RCC 7860 (cell line): ENCODE data around the gene POLR2J2.
"Not testable (repeated sequence)": the region's sequence is repeated elsewhere in the genome, so short reads cannot be mapped to it uniquely, and the experiment has no call there.

Experiments used
- DNase-seq: peaks from one replicate; pipeline ENCODE4 v3.0.0-alpha.2; 2015; ENCODE audit warnings: low spot score
- FAIRE-seq: peaks from 2 replicates; lab custom pipeline; 2012; peaks lifted over from hg19 to GRCh38; lab: Jason Lieb, UNC

The POLR2J2 gene

GRCh38 chr7:102673447-102674067, 2.1 kb upstream of the POLR2J2 start:
- DNase-seq, FAIRE-seq: not testable (repeated sequence)

DNA sequence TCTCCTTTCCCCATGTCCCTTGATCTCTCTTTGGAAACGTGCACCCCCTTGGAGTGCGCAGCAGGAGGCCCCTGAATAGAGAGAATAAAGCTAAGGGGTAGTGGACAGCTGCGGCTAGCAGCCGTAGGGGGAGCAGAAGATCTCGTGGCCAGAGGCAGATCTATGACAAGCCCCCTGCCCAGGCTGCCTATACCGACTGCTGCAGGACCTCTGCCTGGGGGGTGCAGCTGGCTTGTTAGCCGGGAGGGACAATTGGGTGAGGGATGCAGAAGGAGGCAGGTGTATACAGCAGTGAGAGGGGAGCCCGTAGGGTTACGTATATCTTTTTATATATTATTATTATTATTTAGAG, 469 bp upstream of the POLR2J2 start:
- FAIRE-seq, DNase-seq: not testable (repeated sequence)

- not testable (repeated sequence) for FAIRE-seq
These were observed 3.9 kb downstream of the POLR2J2 start for GRCh38 chr7:102667523-102667922.

DNA sequence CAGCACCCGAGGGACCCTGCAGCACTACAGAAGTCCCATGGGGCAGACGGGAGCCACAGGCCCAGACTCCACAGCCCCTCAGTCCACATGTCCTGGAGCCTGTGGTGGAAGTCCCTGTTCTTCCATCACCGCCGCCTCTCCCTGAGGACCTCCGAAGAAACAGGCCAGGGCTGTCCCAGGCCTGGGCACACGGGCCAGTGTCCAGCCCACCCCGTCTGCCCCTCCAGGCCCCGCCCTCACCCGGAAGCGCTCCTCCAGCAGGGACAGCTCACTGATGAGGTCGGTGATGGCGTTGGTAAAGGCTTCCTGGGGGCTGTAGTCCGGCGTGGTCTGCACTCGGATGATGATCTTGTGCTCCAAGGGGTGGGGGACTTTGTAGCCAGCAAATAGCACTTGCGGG, 4.6 kb downstream of the POLR2J2 start:
- not testable (repeated sequence) for DNase-seq, FAIRE-seq

More at GRCh38 chr7:102667523-102667922, 3.9 kb downstream of the POLR2J2 start:
- not testable (repeated sequence) for DNase-seq

GRCh38 chr7:102664765-102665164, 6.7 kb downstream of the POLR2J2 start:
- not testable (repeated sequence) for FAIRE-seq, DNase-seq

- DNase-seq, FAIRE-seq: not testable (repeated sequence)
These were observed 21.5 kb downstream of the POLR2J2 start, which contains the start of gene SPDYE2B for GRCh38 chr7:102649924-102650323. TSS of gene SPDYE2B (plus strand) at chr7:102650319. CDS start at chr7:102652349, 2,030 bp downstream.

GRCh38 chr7:102647813-102648212, 23.6 kb downstream of the POLR2J2 start:
- FAIRE-seq, DNase-seq: not testable (repeated sequence)

- DNase-seq, FAIRE-seq: not testable (repeated sequence)
These were observed 28.1 kb downstream of the POLR2J2 start for GRCh38 chr7:102643404-102643803.

DNA sequence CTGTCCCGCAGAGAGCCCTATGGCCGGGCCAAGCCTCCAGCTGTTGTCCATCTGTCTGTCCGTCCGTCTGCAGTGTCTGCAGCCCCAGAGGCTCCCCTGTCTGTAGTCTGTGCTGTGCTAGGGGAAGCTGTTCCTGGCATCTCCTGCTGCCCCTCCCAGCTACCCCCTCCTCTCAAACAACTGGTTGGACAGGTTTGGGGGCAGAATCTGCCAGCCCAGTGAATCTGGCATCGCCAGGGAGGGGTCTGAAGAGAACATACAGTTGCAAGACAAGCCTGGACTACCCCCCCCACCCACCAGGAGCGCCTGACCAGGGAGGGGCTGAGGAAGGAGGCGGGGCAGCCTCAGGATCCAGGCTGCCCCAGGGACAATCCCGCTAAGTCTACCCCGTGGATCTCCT, 28.8 kb downstream of the POLR2J2 start, which contains the start of gene UPK3BL1:
Gene UPK3BL1 (minus strand): TSS at position 101 of the 400 bp plus-strand sequence. CDS start 50 bp downstream, at position 51.
- DNase-seq, FAIRE-seq: not testable (repeated sequence)

DNA sequence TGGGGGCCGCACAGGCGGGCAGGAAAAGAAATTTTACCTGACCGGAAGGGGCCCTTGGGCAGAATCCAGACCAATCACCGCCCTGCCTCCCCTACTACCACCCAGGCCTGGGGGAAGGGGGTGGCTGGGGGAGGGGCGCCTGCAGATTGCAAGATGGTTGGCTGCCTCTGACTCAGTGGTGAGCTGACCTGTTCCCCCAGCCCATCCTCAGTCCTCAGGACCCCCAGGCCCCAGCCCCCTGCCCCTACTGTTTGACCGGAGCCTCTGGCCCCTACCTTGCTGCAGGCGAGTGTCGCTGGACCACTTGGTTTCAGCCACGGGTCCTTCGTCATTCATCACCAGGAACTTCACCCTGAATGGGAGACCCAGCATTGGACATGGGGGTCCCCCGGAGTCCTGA, 32.6 kb downstream of the POLR2J2 start:
- FAIRE-seq, DNase-seq: not testable (repeated sequence)

- FAIRE-seq, DNase-seq: not testable (repeated sequence)
These were observed 34.5 kb downstream of the POLR2J2 start for GRCh38 chr7:102636956-102637355.

- FAIRE-seq, DNase-seq: not testable (repeated sequence)
These were observed 36.1 kb downstream of the POLR2J2 start for GRCh38 chr7:102635354-102635753.

DNA sequence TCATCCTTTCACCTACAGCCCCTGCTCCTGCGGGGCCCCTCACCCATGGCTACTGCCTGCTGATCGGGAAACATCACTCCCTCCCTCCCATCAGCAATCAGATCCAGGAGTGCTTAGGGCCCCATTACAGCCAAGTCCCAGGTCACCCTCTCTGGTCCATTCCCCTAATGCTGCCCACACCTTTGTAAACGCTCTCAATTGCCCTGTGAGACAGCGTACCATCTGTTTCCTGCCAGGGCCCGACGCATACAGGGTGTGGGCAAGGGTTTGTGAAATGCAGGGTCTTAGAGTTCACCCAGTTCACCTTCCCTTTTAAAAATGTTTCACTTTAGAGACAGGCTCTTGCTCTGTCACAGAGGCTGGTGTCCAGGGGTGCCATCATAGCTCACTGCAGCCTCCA, 37.2 kb downstream of the POLR2J2 start:
- DNase-seq, FAIRE-seq: not testable (repeated sequence)

GRCh38 chr7:102630622-102631021, 40.8 kb downstream of the POLR2J2 start:
- not testable (repeated sequence) for DNase-seq, FAIRE-seq

GRCh38 chr7:102627271-102627904, 44.1 kb downstream of the POLR2J2 start:
- not testable (repeated sequence) for FAIRE-seq, DNase-seq

- not testable (repeated sequence) for DNase-seq, FAIRE-seq
These were observed 53.3 kb downstream of the POLR2J2 start for GRCh38 chr7:102618122-102618521.

DNA sequence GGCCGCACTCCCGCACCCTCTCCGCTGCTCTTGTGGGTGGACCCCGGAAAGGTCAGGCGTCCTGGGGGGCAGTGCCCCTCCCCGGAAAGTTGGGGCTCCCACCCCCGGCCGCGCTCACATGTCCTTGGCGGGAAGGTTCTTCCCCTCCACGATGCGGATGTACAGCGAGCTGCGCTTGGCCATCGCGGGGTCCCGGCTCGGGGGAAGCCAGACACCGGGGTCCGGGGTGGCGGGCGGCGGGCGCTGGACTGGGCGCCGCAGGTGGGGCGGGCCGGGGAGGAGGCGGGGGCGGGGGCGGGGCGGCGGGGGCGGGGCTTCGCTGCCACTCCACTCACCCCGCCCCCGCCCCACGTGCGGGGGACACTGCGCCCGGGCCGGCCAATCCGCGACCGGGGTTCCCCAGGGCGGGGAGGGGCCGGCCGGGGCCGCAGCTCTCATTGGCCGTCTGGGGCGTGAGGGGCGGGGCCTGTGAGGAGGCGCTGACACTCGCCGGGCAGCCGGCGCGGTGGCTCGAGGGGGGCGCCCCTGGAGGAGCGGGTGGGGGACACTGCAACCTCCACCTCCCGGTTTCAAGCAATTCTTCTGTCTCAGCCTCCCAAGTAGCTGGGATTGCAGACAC, 54.8 kb downstream of the POLR2J2 start, which contains the start of gene RASA4:
Gene RASA4 (minus strand): TSS at position 250 of the 619 bp plus-strand sequence. CDS start 67 bp downstream, at position 183.
- FAIRE-seq, DNase-seq: not testable (repeated sequence)
